Stimulated activated CD4-positive, alpha-beta T cell treated with anti-CD3 and anti-CD28 coated beads, TNF-alpha, amount 100 ng/mL, for 1 hour (primary cell): ENCODE measurements around the gene ATP6AP1.

Experiments
- DNase-seq, 3 donors: peaks; one replicate each; pipeline ENCODE4 v3.0.0-alpha.2; 2020; ENCODE audit warnings: low read depth in 3 of 3, low spot score in 1 of 3

The ATP6AP1 gene

GRCh38 chrX:154446430-154446829 is 18.0 kb downstream of the ATP6AP1 start:
- DNase-seq = no peak

DNA sequence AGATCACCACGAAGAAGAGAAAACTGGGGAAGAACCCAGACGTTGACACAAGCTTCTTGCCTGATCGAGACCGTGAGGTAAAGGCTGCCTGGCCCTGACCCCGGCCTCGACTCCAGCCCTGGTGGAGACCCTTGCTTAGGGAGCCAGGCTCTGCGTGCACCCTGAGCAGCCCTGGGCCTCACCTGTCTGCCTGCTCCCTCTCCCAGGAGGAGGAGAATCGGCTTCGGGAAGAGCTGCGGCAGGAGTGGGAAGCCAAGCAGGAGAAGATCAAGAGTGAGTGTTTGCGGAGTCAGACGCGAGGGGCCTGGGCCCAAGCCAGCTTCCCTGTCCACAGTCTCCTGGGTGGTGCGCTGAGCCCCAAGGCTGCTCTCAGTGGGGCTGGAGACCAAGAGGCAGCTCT is 20.0 kb downstream of the ATP6AP1 start:
- DNase-seq = no peak

- DNase-seq = no peak
Measured at GRCh38 chrX:154449618-154450017, 21.1 kb downstream of the ATP6AP1 start.

DNA sequence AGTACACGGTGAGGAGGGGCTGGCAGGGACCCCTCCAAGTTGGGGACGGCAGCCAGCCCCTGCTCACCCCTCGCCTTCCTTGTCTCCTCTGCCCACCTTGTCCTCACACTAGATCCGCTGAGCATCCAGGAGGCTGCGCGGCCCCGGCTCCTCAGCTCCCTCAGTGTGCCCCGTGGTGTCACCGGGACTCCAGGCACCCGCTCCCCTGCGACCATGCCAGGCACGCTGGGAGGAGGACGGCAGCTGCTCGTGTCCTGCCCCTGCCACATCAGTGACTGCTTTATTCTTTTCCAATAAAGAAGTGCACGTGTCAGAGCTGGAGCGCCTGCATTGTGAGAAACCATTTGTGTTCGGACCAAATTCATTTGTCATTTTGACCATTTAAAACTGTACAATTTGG is 21.8 kb downstream of the ATP6AP1 start:
- DNase-seq = no peak

- DNase-seq = no peak
Measured at GRCh38 chrX:154452823-154453222, 24.3 kb downstream of the ATP6AP1 start.

DNA sequence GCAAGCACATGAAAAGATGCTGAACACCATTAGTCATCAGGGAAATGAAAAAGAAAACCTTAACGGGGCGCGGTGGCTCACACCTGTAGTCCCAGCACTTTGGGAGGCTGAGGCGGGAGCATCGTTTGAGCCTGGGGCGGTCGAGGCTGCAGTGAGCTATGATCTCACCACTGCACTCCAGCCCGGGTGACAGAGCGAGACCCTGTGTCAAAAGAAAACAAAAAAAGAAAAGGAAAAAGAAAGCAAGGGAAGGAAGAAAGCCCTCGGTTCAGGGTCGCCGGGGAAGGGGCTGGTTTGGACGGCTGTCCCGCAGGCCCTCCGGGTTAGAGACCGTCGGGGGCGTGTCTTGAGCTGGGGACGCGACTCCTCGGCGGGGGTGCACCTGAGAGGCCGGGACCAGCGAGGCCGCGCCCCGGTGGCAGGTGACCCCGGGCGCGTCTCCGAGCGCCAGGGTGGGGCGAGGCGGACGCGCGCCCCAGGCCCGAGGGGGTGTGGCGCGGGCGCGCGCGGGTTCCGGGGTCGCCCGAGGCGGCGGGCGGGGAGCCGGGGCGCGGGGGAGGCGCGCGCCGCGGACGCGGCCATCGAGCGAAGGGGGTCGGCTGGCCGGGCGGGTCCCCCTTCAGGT is 29.1 kb downstream of the ATP6AP1 start:
- DNase-seq = peak in 1 of 3 donors; percentile 20

DNA sequence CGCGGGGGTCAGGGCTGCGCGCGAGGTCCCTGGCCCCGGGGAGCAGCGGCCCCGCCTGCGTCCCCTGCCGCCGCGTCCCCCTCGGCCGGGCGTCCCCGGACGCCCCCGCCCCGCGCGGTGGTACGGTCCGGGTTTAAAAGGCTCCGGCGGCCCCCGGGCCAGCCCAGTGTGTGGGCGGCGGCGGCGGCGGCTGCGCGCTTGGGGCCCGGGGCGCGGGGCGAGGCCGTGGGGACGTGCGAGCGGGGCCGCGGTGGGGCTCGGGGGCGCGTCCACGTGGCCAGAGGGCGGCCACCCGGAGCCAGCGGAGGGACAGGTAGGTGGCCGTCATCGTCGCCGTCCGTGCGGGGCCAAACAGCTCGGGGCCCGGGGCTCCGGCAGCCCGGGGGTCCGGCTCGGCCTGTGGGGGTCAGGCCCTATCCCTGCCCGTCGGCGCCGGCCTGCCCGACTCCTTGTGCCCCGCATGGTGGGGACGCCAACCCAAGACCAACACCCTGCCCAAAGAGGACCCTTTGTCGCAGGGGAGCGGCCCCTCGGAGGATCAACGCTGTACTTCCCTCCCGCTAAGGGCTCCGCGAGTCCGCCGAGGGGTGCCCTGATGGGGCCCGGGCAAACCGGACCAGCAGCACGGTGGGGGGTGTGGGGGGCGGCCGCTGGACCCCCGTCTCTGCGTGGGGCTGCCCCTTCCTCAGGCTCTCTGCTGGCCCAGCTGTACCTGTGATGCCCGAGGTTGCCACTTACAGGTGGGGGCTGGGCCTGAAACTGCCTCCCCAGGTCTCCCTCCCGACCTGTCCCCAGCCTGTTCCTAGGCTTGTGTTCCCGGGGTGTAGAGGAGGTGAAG is 29.9 kb downstream of the ATP6AP1 start, which contains the start of gene PLXNA3:
PLXNA3 (plus strand) TSS at position 166 of the 838 bp plus-strand sequence. CDS start 1,903 bp downstream, outside the sequence.
- DNase-seq = peak in 2 of 3 donors; percentile 55 to 56

DNA sequence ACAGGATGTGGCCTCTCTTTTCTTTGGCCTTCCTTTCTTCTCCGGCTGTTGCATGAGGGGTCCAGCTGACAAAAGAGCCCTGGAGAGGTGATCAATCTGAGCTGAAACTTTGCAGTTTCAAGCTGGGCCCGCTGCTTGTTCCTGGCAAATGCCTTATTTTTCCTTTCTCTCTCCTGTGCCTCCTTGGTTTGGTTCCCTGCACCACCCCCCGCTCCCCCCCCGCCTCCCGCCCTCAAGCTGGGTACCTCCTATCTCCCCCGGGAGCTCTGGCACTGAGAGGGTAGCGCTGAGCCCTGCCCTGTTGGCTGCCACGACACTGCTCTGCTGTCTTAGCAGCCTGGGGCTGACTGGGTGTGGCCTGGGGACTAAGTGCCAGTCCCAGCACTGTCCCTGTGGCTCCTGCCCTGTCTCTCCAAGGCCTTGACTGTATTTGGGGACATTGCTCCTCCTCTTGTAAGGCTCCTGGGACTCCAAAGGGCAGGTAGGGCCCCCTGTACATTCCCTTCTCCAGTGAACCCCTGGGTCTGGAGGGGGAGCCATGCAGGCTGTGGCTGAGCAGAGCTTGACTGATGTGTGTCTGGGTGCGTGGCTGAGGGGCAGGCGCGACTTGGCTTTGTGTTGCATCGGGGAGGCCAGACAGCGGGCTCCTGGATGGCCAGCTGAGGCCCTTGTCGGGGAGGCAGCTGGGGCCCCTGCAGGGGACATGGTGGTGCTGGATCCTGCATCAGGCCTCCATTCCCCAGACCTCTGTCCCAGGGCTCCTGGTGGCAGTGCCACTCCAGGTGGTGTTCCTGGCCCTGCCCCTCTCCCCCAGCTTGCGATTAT is 30.7 kb downstream of the ATP6AP1 start:
- DNase-seq = no peak

DNA sequence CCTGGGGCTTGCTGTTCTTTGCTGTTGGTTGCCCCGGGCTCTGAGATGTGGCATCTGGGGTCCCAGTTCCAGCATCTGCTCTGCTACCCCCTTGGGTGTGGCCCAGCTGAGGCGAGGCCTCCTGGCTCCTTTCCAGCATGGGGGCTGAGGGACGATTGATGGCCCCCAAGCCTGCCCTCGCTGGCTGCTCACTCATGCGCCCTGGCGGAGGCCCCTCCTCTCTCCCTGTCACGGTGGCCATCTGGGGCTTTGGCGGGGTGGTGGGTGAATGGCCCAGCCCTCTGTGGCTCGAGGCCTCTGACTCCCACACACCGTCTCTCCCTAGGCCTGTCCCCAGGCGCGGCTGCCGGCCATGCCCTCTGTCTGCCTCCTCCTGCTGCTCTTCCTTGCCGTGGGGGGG is 31.4 kb downstream of the ATP6AP1 start:
- DNase-seq = no peak

DNA sequence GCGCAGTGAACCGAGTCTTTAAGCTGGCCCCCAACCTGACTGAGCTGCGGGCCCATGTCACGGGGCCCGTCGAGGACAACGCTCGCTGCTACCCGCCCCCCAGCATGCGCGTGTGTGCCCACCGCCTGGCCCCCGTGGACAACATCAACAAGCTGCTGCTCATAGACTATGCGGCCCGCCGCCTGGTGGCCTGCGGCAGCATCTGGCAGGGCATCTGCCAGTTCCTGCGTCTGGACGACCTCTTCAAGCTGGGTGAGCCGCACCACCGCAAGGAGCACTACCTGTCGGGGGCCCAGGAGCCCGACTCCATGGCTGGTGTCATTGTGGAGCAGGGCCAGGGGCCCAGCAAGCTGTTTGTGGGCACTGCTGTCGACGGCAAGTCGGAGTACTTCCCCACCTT is 31.8 kb downstream of the ATP6AP1 start:
- no peak for DNase-seq

DNA sequence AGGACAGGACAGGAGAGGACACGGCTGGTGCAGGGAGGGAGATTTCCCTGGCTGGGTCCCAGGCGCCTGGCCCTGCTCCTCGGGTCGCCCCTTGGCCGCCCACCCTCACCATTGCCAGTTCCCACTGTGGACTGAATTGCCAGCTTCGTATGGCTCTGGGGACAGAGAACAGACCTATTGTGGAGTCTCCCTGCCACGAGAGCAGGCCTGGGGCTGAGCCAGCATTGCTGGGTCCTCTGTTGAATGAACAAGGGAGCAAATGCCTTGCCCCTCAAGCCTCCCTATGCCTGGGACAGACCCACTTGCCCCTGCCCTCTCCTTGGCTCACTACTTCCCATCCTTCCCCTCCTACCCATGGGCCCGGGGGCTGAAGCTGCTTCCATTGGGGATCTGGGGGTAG is 33.9 kb downstream of the ATP6AP1 start:
- DNase-seq = no peak

DNA sequence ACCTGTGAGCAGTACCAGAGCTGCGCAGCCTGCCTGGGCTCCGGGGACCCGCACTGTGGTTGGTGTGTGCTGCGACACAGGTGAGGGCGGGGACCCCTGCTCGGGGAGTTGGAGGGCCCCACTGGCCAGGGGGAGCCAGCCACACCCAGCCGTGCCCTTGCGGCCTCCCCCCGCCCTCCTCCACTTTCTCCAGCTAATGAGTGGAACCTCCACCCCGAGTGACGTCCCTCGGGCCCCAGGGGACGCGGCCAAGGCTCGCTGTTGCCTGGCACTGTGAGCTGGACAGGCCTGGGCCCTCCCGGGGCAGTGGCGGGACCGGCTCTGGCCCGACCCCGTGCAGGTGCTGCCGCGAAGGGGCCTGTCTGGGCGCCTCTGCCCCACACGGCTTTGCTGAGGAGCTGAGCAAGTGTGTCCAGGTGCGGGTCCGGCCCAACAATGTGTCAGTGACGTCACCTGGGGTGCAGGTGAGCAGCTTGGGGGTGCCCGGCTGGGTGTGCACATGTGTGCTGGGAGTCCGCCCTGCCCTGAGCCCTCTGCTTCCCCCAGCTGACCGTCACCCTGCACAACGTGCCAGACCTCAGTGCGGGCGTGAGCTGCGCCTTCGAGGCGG is 35.2 kb downstream of the ATP6AP1 start:
- no peak for DNase-seq

DNA sequence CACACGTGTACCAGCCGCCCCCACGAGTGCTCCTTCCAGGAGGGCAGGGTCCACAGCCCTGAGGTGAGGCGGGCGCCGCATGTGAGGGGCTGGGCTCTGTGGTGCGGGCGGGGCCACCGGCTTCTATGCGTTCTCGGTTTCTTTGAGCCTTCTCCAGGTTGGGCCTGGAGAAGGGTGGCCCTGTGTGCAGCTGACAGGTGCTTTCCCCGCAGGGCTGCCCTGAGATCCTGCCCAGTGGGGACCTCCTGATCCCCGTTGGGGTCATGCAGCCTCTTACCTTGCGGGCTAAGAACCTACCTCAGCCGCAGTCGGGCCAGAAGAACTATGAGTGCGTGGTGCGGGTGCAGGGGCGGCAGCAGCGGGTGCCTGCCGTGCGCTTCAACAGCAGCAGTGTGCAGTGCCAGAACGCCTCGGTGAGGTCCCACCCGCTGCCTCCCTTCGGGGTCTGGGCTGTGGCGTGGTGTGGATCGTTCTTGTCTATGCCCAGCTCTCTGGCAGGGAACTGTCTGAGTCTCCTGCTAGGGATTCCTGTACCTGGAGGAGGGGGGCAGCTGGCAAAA is 36.4 kb downstream of the ATP6AP1 start:
- DNase-seq = no peak

DNA sequence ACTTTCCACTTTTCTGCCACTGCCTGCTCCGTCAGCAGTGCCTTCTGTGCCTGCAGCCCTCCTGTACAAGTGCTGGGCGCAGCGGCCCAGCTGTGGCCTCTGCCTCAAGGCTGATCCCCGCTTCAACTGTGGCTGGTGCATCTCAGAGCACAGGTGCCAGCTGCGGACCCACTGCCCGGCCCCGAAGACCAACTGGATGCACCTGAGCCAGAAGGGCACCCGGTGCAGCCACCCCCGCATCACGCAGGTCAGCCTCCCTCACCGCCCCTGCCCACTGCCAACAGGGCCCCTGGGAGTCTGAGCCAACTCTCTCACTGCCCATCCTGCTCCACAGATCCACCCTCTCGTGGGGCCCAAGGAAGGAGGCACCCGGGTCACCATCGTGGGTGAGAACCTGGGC is 37.1 kb downstream of the ATP6AP1 start:
- no peak for DNase-seq

- no peak for DNase-seq
Measured at GRCh38 chrX:154466036-154466435, 37.6 kb downstream of the ATP6AP1 start.

GRCh38 chrX:154466907-154467306 is 38.4 kb downstream of the ATP6AP1 start:
- no peak for DNase-seq

DNA sequence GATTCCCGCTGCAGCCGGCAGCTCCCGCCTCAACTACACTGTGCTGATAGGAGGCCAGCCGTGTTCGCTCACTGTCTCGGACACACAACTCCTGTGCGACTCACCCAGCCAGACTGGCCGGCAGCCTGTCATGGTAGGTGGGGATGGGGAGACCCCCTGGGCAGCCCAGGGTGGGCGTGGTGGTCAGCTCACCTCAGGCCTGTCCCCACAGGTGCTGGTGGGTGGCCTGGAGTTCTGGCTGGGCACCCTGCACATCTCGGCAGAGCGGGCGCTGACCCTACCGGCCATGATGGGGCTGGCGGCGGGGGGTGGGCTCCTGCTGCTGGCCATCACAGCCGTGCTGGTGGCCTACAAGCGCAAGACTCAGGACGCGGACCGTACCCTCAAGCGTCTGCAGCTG is 39.1 kb downstream of the ATP6AP1 start:
- no peak for DNase-seq

- no peak for DNase-seq
Measured at GRCh38 chrX:154468217-154468616, 39.7 kb downstream of the ATP6AP1 start.

- no peak for DNase-seq
Measured at GRCh38 chrX:154469114-154469513, 40.6 kb downstream of the ATP6AP1 start.

GRCh38 chrX:154469880-154470279 is 41.4 kb downstream of the ATP6AP1 start:
- no peak for DNase-seq

DNA sequence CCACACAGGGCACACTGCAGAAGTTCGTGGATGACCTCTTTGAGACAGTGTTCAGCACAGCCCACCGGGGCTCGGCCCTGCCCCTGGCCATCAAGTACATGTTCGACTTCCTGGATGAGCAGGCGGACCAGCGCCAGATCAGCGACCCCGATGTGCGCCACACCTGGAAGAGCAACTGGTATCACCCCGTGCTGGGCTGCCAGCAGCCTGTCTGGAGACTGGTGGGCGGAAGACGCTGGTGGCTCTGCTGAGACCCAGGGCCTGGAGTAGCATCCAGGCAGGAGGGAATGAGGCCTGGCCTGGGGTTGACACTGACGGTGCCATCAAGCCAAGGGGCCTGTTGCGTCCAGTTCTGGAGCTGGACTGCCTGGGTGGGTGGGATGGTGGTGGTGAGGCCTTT is 42.0 kb downstream of the ATP6AP1 start:
- no peak for DNase-seq
